OCI-LY1 (cell line): ENCODE results near the gene ADAMTS18.
"Not testable (repeated sequence)": the region's sequence is repeated elsewhere in the genome, so short reads cannot be mapped to it uniquely, and the experiment has no call there.

Experiments used
- H2AFZ ChIP-seq: fragments of 200-600 bp; sonication (generic), shearing (Covaris generic); 2 replicates; pipeline ENCODE4 v1.6.0; 2014; ENCODE audit warnings: antibody characterized with exemption, mild to moderate bottlenecking, low read length
- H3F3A ChIP-seq: fragments of 200-600 bp; sonication (generic), shearing (Covaris generic); 2 replicates; pipeline ENCODE4 v1.6.0; 2014; ENCODE audit warnings: mild to moderate bottlenecking, antibody characterized with exemption, low read length, moderate library complexity; ENCODE audit not compliant: insufficient read depth
- H3K27ac ChIP-seq: fragments of 200-600 bp; sonication (generic); 2 replicates; pipeline ENCODE4 v1.5.1; 2014; ENCODE audit warnings: low read length, mixed run types, mild to moderate bottlenecking, low read depth; ENCODE audit not compliant: poor library complexity, severe bottlenecking
- H3K27me3 ChIP-seq: fragments of 200-600 bp; sonication (generic); 2 replicates; pipeline ENCODE4 v1.6.0; 2014; ENCODE audit warnings: antibody characterized with exemption, mild to moderate bottlenecking, low read length, moderate library complexity; ENCODE audit not compliant: insufficient read depth
- H3K36me3 ChIP-seq: fragments of 200-600 bp; sonication (generic); 2 replicates; pipeline ENCODE4 v1.6.1; 2014; ENCODE audit warnings: mild to moderate bottlenecking, antibody characterized with exemption, low read length, moderate library complexity, mixed read lengths; ENCODE audit not compliant: insufficient read depth
- H3K4me1 ChIP-seq: fragments of 200-600 bp; sonication (generic); 2 replicates; pipeline ENCODE4 v1.5.1; 2014; ENCODE audit warnings: mild to moderate bottlenecking, low read length, moderate library complexity; ENCODE audit not compliant: insufficient read depth, severe bottlenecking
- H3K4me2 ChIP-seq: fragments of 200-600 bp; sonication (generic), shearing (Covaris generic); 2 replicates; pipeline ENCODE4 v1.6.1; 2014; ENCODE audit warnings: low read length
- H3K4me3 ChIP-seq: fragments of 200-600 bp; sonication (generic); 2 replicates; pipeline ENCODE4 v1.5.1; 2014; ENCODE audit warnings: low read length, low read depth, mild to moderate bottlenecking, mixed read lengths; ENCODE audit not compliant: poor library complexity, severe bottlenecking
- H3K79me2 ChIP-seq: fragments of 200-600 bp; shearing (Covaris generic); 2 replicates; pipeline ENCODE4 v1.6.1; 2016; ENCODE audit warnings: mixed run types, low read length, mixed read lengths; ENCODE audit not compliant: insufficient read depth
- H3K9ac ChIP-seq: fragments of 200-600 bp; sonication (generic), shearing (Covaris generic); 2 replicates; pipeline ENCODE4 v1.6.1; 2014; ENCODE audit warnings: mild to moderate bottlenecking, low read length, mixed read lengths
- H3K9me2 ChIP-seq: fragments of 200-600 bp; sonication (generic), shearing (Covaris generic); 2 replicates; pipeline ENCODE4 v1.6.1; 2014; ENCODE audit warnings: low read depth, mild to moderate bottlenecking, low read length, mixed read lengths
- H3K9me3 ChIP-seq: fragments of 200-600 bp; shearing (Covaris generic); 2 replicates; pipeline ENCODE4 v1.6.1; 2014; ENCODE audit warnings: low read length, mixed read lengths
- H4K20me1 ChIP-seq: fragments of 200-600 bp; sonication (generic), shearing (Covaris generic); 2 replicates; pipeline ENCODE4 v1.6.0; 2016; ENCODE audit warnings: mild to moderate bottlenecking, low read length; ENCODE audit not compliant: insufficient read depth
- EZH2 ChIP-seq: fragments of 200-600 bp; sonication (generic), shearing (Covaris generic); IDR thresholded peaks from 2 replicates; pipeline ENCODE4 v1.8.0; 2017; ENCODE audit warnings: borderline replicate concordance, mixed run types, mild to moderate bottlenecking, antibody characterized with exemption, low read length, moderate library complexity, mixed read lengths
- TF ChIP-seq, protein P1 (sequence below): fragments of 200-600 bp; sonication (generic), shearing (Covaris generic); IDR thresholded peaks from 2 replicates; pipeline ENCODE4 v1.5.1; 2017; ENCODE audit warnings: mild to moderate bottlenecking, antibody characterized with exemption, low read length, moderate library complexity, mixed read lengths

The ADAMTS18 gene

GRCh38 chr16:77288222-77288621 lies 146.6 kb downstream of the ADAMTS18 start:
- no peaks in the 10 kb centered on the region for H3K9me2 ChIP-seq
- no peaks in the 10 kb centered on the region for H3K79me2 ChIP-seq
- no peaks in the 10 kb centered on the region for H3K4me1 ChIP-seq
- no peaks in the 10 kb centered on the region for H3K27me3 ChIP-seq
- TF ChIP-seq, protein P1, sequence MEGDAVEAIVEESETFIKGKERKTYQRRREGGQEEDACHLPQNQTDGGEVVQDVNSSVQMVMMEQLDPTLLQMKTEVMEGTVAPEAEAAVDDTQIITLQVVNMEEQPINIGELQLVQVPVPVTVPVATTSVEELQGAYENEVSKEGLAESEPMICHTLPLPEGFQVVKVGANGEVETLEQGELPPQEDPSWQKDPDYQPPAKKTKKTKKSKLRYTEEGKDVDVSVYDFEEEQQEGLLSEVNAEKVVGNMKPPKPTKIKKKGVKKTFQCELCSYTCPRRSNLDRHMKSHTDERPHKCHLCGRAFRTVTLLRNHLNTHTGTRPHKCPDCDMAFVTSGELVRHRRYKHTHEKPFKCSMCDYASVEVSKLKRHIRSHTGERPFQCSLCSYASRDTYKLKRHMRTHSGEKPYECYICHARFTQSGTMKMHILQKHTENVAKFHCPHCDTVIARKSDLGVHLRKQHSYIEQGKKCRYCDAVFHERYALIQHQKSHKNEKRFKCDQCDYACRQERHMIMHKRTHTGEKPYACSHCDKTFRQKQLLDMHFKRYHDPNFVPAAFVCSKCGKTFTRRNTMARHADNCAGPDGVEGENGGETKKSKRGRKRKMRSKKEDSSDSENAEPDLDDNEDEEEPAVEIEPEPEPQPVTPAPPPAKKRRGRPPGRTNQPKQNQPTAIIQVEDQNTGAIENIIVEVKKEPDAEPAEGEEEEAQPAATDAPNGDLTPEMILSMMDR, result no peak
- TF ChIP-seq EZH2, result no peak
- H3K27ac ChIP-seq, result no peak overlapping the region
- H3K9me3 ChIP-seq, result no peaks in the 10 kb centered on the region
- no peak overlapping the region for H3K4me3 ChIP-seq
- H3F3A ChIP-seq, result no peaks in the 10 kb centered on the region
- H3K9ac ChIP-seq, result no peak overlapping the region
- H4K20me1 ChIP-seq, result no peaks in the 10 kb centered on the region
- H3K4me2 ChIP-seq, result no peak overlapping the region
- H2AFZ ChIP-seq, result no peak overlapping the region
- H3K36me3 ChIP-seq, result no peaks in the 10 kb centered on the region

- Histone ChIP-seq H3K36me3 (no peaks in the 10 kb centered on the region), H3K79me2 (no peaks in the 10 kb centered on the region), H4K20me1 (no peaks in the 10 kb centered on the region), H2AFZ (no peak overlapping the region), H3K9me3 (no peaks in the 10 kb centered on the region), H3K9me2 (no peaks in the 10 kb centered on the region), H3K4me3 (no peak overlapping the region), H3K27me3 (no peaks in the 10 kb centered on the region), H3K27ac (no peak overlapping the region), H3K4me2 (no peak overlapping the region), H3K4me1 (no peaks in the 10 kb centered on the region), H3F3A (no peaks in the 10 kb centered on the region), H3K9ac (no peak overlapping the region)
- TF ChIP-seq EZH2, result no peak
- TF ChIP-seq, protein P1, result no peak
Measured at GRCh38 chr16:77285676-77286075, 149.2 kb downstream of the ADAMTS18 start.

DNA sequence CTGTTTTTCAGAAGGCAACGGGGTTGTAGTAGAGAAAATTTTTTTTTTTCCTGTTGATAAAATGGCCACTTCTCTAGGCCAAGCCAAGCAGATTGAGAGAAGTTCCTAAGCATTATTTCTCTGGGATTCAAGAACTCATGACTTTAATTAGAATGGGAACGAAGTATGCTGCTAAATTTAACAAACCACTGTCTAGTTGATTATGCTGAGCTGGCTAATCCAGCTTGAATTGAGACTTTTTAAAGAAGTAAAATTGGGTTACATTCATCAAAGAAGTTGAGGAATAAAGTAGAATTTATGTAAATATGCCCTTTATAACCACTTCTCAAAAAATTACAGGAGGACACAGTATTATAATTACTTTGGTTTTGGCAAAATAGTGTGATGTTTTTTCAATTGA lies 152.5 kb downstream of the ADAMTS18 start:
- no peak overlapping the region for H3K4me2 ChIP-seq
- TF ChIP-seq, protein P1, result no peak
- TF ChIP-seq EZH2, result no peak
- no peaks in the 10 kb centered on the region for H3K79me2 ChIP-seq
- H2AFZ ChIP-seq, result no peak overlapping the region
- no peaks in the 10 kb centered on the region for H3K9me3 ChIP-seq
- H3K4me1 ChIP-seq, result no peaks in the 10 kb centered on the region
- no peak overlapping the region for H3K9ac ChIP-seq
- H3F3A ChIP-seq, result no peaks in the 10 kb centered on the region
- no peaks in the 10 kb centered on the region for H4K20me1 ChIP-seq
- H3K27me3 ChIP-seq, result no peaks in the 10 kb centered on the region
- H3K27ac ChIP-seq, result no peak overlapping the region
- no peaks in the 10 kb centered on the region for H3K36me3 ChIP-seq
- no peaks in the 10 kb centered on the region for H3K9me2 ChIP-seq
- H3K4me3 ChIP-seq, result no peak overlapping the region

- H3K27ac ChIP-seq, H4K20me1 ChIP-seq, H3K4me3 ChIP-seq, H3K79me2 ChIP-seq, H3K4me2 ChIP-seq, H3K9me2 ChIP-seq, H3K9me3 ChIP-seq, H2AFZ ChIP-seq, H3K27me3 ChIP-seq, H3K4me1 ChIP-seq, H3K36me3 ChIP-seq, H3K9ac ChIP-seq, H3F3A ChIP-seq: not testable (repeated sequence)
Measured at GRCh38 chr16:77279316-77279715, 155.5 kb downstream of the ADAMTS18 start.
